ENCODE data around the gene ANHX.

ANHX gene

GRCh38 chr12:133202493-133203343 lies 33.0 kb downstream of the ANHX start:
- Histone ChIP-seq H3K9ac (ENCODE audit: low read depth, low read length, poor library complexity, severe bottlenecking) (no peak overlapping the region), H4K20me1 (ENCODE audit: insufficient read depth, low read length, poor library complexity, severe bottlenecking) (no peaks in the 10 kb centered on the region), H3K36me3 (ENCODE audit: insufficient read depth, low read length) (no peaks in the 10 kb centered on the region), H3K9me3 (ENCODE audit: insufficient read depth, low read depth, low read length) (peaks cover 65% of the 10 kb centered on the region), H2AFZ (ENCODE audit: low read length) (no peak overlapping the region), H3K4me2 (ENCODE audit: low read depth, low read length, poor library complexity, severe bottlenecking) (no peak overlapping the region), H3F3A (ENCODE audit: low read depth) (no peaks in the 10 kb centered on the region), H3K4me1 (ENCODE audit: insufficient read depth, low read length, poor library complexity, severe bottlenecking) (no peaks in the 10 kb centered on the region), H3K79me2 (ENCODE audit: insufficient read depth, low read length) (no peaks in the 10 kb centered on the region), H3K9me2 (replicated peaks; ENCODE audit: low read depth, low read length) (no peaks in the 10 kb centered on the region), H3K27me3 (ENCODE audit: insufficient read depth, low read length, poor library complexity, severe bottlenecking) (no peaks in the 10 kb centered on the region), H3K4me3 (ENCODE audit: low read length, poor library complexity, severe bottlenecking) (no peak overlapping the region)
- TF ChIP-seq CTCF (conservative IDR thresholded peaks at IDR 0.05; ENCODE audit: low read length) (no peak), EZH2phosphoT487 (IDR thresholded peaks at IDR 0.05; ENCODE audit: borderline replicate concordance) (no peak)

- H3K79me2 ChIP-seq (ENCODE audit: insufficient read depth, low read length), result no peaks in the 10 kb centered on the region
- no peaks in the 10 kb centered on the region for H3K4me1 ChIP-seq (ENCODE audit: insufficient read depth, low read length, poor library complexity, severe bottlenecking)
- H3K9me2 ChIP-seq (replicated peaks; ENCODE audit: low read depth, low read length), result no peaks in the 10 kb centered on the region
- H4K20me1 ChIP-seq (ENCODE audit: insufficient read depth, low read length, poor library complexity, severe bottlenecking), result no peaks in the 10 kb centered on the region
- peaks cover 58% of the 10 kb centered on the region for H3K9me3 ChIP-seq (ENCODE audit: insufficient read depth, low read depth, low read length)
- H3F3A ChIP-seq (ENCODE audit: low read depth), result no peaks in the 10 kb centered on the region
- H3K9ac ChIP-seq (ENCODE audit: low read depth, low read length, poor library complexity, severe bottlenecking), result no peak overlapping the region
- H2AFZ ChIP-seq (ENCODE audit: low read length), result no peak overlapping the region
- H3K4me3 ChIP-seq (ENCODE audit: low read length, poor library complexity, severe bottlenecking), result no peak overlapping the region
- TF ChIP-seq CTCF (conservative IDR thresholded peaks at IDR 0.05; ENCODE audit: low read length), result no peak
- TF ChIP-seq EZH2phosphoT487 (IDR thresholded peaks at IDR 0.05; ENCODE audit: borderline replicate concordance), result no peak
- no peak overlapping the region for H3K4me2 ChIP-seq (ENCODE audit: low read depth, low read length, poor library complexity, severe bottlenecking)
- H3K27me3 ChIP-seq (ENCODE audit: insufficient read depth, low read length, poor library complexity, severe bottlenecking), result no peaks in the 10 kb centered on the region
- no peaks in the 10 kb centered on the region for H3K36me3 ChIP-seq (ENCODE audit: insufficient read depth, low read length)
Measured at GRCh38 chr12:133201888-133202287, 33.8 kb downstream of the ANHX start.

GRCh38 chr12:133192847-133193246 lies 42.8 kb downstream of the ANHX start:
- Histone ChIP-seq H3K4me2 (ENCODE audit: low read depth, low read length, poor library complexity, severe bottlenecking) (no peak overlapping the region), H3K27me3 (ENCODE audit: insufficient read depth, low read length, poor library complexity, severe bottlenecking) (no peaks in the 10 kb centered on the region), H3K4me1 (ENCODE audit: insufficient read depth, low read length, poor library complexity, severe bottlenecking) (no peaks in the 10 kb centered on the region), H3K4me3 (ENCODE audit: low read length, poor library complexity, severe bottlenecking) (no peak overlapping the region), H3K9me2 (replicated peaks; ENCODE audit: low read depth, low read length) (no peaks in the 10 kb centered on the region), H3K9ac (ENCODE audit: low read depth, low read length, poor library complexity, severe bottlenecking) (no peak overlapping the region), H3F3A (ENCODE audit: low read depth) (no peaks in the 10 kb centered on the region), H3K79me2 (ENCODE audit: insufficient read depth, low read length) (no peaks in the 10 kb centered on the region), H3K36me3 (ENCODE audit: insufficient read depth, low read length) (no peaks in the 10 kb centered on the region), H3K9me3 (ENCODE audit: insufficient read depth, low read depth, low read length) (peaks cover 26% of the 10 kb centered on the region; the same call in 1 of the 2 replicates), H2AFZ (ENCODE audit: low read length) (no peak overlapping the region), H4K20me1 (ENCODE audit: insufficient read depth, low read length, poor library complexity, severe bottlenecking) (no peaks in the 10 kb centered on the region)
- no peak for TF ChIP-seq CTCF (conservative IDR thresholded peaks at IDR 0.05; ENCODE audit: low read length)
- TF ChIP-seq EZH2phosphoT487 (IDR thresholded peaks at IDR 0.05; ENCODE audit: borderline replicate concordance), result no peak

Data from Loucy (cell line).